GM12864 (cell line): Measurements from ENCODE around the gene MGAT3.

ENCODE experiments used
- DNase-seq: peaks from one replicate; pipeline ENCODE4 v3.0.0-alpha.2; 2011; ENCODE audit warnings: low read depth
- H3K4me3 ChIP-seq: 2 replicates; pipeline ENCODE4 v1.5.1; 2011; ENCODE audit warnings: mild to moderate bottlenecking, low read depth, low read length, control low read depth
- CTCF ChIP-seq: IDR thresholded peaks from 2 replicates; pipeline ENCODE4 v1.5.1; 2011; ENCODE audit warnings: low read depth, mild to moderate bottlenecking, moderate library complexity, low read length, control low read depth, inconsistent platforms; ENCODE audit errors: missing control alignments

MGAT3 gene

GRCh38 chr22:39419911-39420310 is 36.9 kb upstream of the MGAT3 start:
- H3K4me3 ChIP-seq = no peak overlapping the region
- DNase-seq = no peak
- no peak for TF ChIP-seq CTCF

- TF ChIP-seq CTCF = no peak
- no peak overlapping the region for H3K4me3 ChIP-seq
- DNase-seq = no peak
Measured at GRCh38 chr22:39421691-39422090, 35.1 kb upstream of the MGAT3 start.

- H3K4me3 ChIP-seq = no peak overlapping the region
- DNase-seq = no peak
- TF ChIP-seq CTCF = no peak
Measured at GRCh38 chr22:39422101-39422500, 34.7 kb upstream of the MGAT3 start.

GRCh38 chr22:39422721-39423120 is 34.1 kb upstream of the MGAT3 start:
- TF ChIP-seq CTCF = no peak
- H3K4me3 ChIP-seq = no peak overlapping the region
- no peak for DNase-seq

GRCh38 chr22:39423976-39424375 is 32.8 kb upstream of the MGAT3 start:
- no peak for DNase-seq
- no peak overlapping the region for H3K4me3 ChIP-seq
- no peak for TF ChIP-seq CTCF

GRCh38 chr22:39426380-39427043 is 30.3 kb upstream of the MGAT3 start:
- no peak overlapping the region for H3K4me3 ChIP-seq
- no peak for DNase-seq
- TF ChIP-seq CTCF = no peak
